ENCODE results near the gene ASIC2. TPM values are rescaled to one million over a fixed set of nuclear protein-coding genes. Genes with fewer than 3 reads are reported as not detected.

The ASIC2 gene
- total RNA-seq, 1 experiment from 2014 or later = 0.74 TPM

GRCh38 chr17:33285413-33285812 is 7.7 kb downstream of the ASIC2 start:
- no CpG with 5 or more reads among the region's 3 CpGs for WGBS (ENCODE audit: extremely low coverage, insufficient read length, low lambda C conversion rate)
- H3K4me3 Mint-ChIP-seq = no peak overlapping the region
- Histone ChIP-seq H2AK5ac (ENCODE audit: insufficient read length, low read length) (no peak overlapping the region), H4K91ac (ENCODE audit: insufficient read length, low read depth, low read length) (no peak overlapping the region), H3K79me2 (ENCODE audit: insufficient read depth, low read length) (no peaks in the 10 kb centered on the region), H3T11ph (ENCODE audit: low read length) (no peak overlapping the region), H3K27me3 (ENCODE audit: insufficient read depth, low read length) (peaks cover 10% of the 10 kb centered on the region; the same call in 1 of the 2 replicates), H3K27ac (ENCODE audit: insufficient read length, low read depth, low read length) (no peak overlapping the region), H2AFZ (ENCODE audit: low read length) (no peak overlapping the region), H3K4ac (ENCODE audit: low read depth, low read length) (no peak overlapping the region), H3K14ac (ENCODE audit: insufficient read depth, low read length) (no peak overlapping the region), H3K23me2 (ENCODE audit: insufficient read length, low read depth, low read length, poor library complexity, severe bottlenecking) (no peaks in the 10 kb centered on the region), H2BK15ac (ENCODE audit: low read depth, low read length) (no peak overlapping the region), H4K20me1 (ENCODE audit: control insufficient read depth, insufficient read depth, insufficient read length) (no peaks in the 10 kb centered on the region), H2BK120ac (ENCODE audit: low read depth, low read length, poor library complexity, severe bottlenecking) (no peak overlapping the region), H3K56ac (ENCODE audit: insufficient read length, low read depth, low read length) (no peak overlapping the region), H3K4me1 (ENCODE audit: insufficient read depth, low read length) (no peaks in the 10 kb centered on the region), H3K9me3 (ENCODE audit: control insufficient read depth, low read depth, low read length) (no peaks in the 10 kb centered on the region), H3K18ac (ENCODE audit: insufficient read length, low read depth, low read length) (no peak overlapping the region), H4K8ac (replicated peaks; ENCODE audit: insufficient read length, low read depth, low read length) (no peak overlapping the region), H2BK5ac (ENCODE audit: insufficient read length, low read length) (no peak overlapping the region), H3K4me2 (ENCODE audit: insufficient read depth, insufficient read length, low read length) (no peak overlapping the region), H4K5ac (ENCODE audit: insufficient read length, low read depth, low read length) (no peak overlapping the region), H2BK20ac (ENCODE audit: low read depth, low read length, poor library complexity, severe bottlenecking) (no peak overlapping the region), H3K79me1 (ENCODE audit: insufficient read depth, low read depth, low read length, poor library complexity, severe bottlenecking) (no peaks in the 10 kb centered on the region), H2BK12ac (ENCODE audit: insufficient read length, low read depth, low read length) (no peak overlapping the region), H3K23ac (ENCODE audit: insufficient read length, low read depth, low read length) (no peak overlapping the region), H3K9ac (ENCODE audit: extremely low read depth, insufficient read length, low read length) (no peak overlapping the region)
- peaks cover 58% of the 10 kb centered on the region for H3K27me3 Mint-ChIP-seq (ENCODE audit: low read depth)
- H3K9me3 Mint-ChIP-seq = no peaks in the 10 kb centered on the region; a peak in 1 of 5 replicates
- no peak for DNase-seq
- no peaks in the 10 kb centered on the region for H3K4me1 Mint-ChIP-seq
- H3K36me3 Mint-ChIP-seq (ENCODE audit: insufficient read depth in 1 of 3, low read depth in 3 of 3) = no peaks in the 10 kb centered on the region
- H3K27ac Mint-ChIP-seq = no peak overlapping the region
- no peak for TF ChIP-seq CTCF (conservative IDR thresholded peaks at IDR 0.05)

Data from H9 (cell line).